Body of pancreas (tissue), 4 donors: ENCODE data around the gene LPAR6. TPM values are rescaled to one million over a fixed set of nuclear protein-coding genes. Genes with fewer than 3 reads are reported as not detected.
A peak's percentile ranks its signal among the peaks of the same experiment; 100 is the strongest.

Experiments used
- ATAC-seq: fragments of 150-250 bp; one replicate; pipeline ENCODE4 v1.9.1; 2016
- DNase-seq, 4 donors: peaks; one replicate each; pipeline ENCODE4 v3.0.0-alpha.2; 2019
- H3K27ac ChIP-seq, 4 donors: fragments of 200-600 bp; sonication (generic); 1 replicate in 3 of 4; 2 replicates in 1 of 4; pipeline versions ENCODE4 v1.5.1 to v1.6.1; 2016 to 2019; ENCODE audit warnings: mild to moderate bottlenecking in 1 of 4, mixed read lengths in 1 of 4, moderate library complexity in 1 of 4
- H3K27me3 ChIP-seq, 2 donors: fragments of 200-600 bp; sonication (generic); one replicate each; pipeline ENCODE4 v1.6.0; 2016; ENCODE audit warnings: mild to moderate bottlenecking in 1 of 2
- H3K36me3 ChIP-seq, 2 donors: fragments of 200-600 bp; sonication (generic); replicated peaks in 1 of 2; 2 replicates each; pipeline ENCODE4 v1.5.1; 2016; ENCODE audit warnings: low read depth in 2 of 2; ENCODE audit not compliant: insufficient read depth in 1 of 2
- H3K4me1 ChIP-seq: fragments of 200-600 bp; sonication (generic); one replicate; pipeline ENCODE4 v1.6.0; 2016
- H3K4me3 ChIP-seq, 2 donors: fragments of 200-600 bp; sonication (generic); 1 replicate in 1 of 2; 2 replicates in 1 of 2; pipeline ENCODE4 v1.5.1; 2016 to 2019
- H3K9me3 ChIP-seq, 3 donors: fragments of 200-600 bp; sonication (generic); 1 replicate in 2 of 3; 2 replicates in 1 of 3; pipeline ENCODE4 v1.5.1; 2016
- CTCF ChIP-seq, 7 experiments: fragments of 450-650 bp in 4 of 7; fragments of 200-600 bp in 3 of 7; sonication (generic) in 3 of 7; IDR thresholded peaks; one replicate each; pipeline ENCODE4 v1.5.1; 2016 to 2019; ENCODE audit warnings: antibody characterized with exemption in 7 of 7
- POLR2A ChIP-seq, 3 donors: fragments of 450-650 bp; IDR thresholded peaks; one replicate each; pipeline ENCODE4 v1.6.1; 2016; ENCODE audit warnings: antibody characterized with exemption in 3 of 3, mild to moderate bottlenecking in 2 of 3
- WGBS, 2 donors: methylation state at CpG; one replicate each; pipeline ENCODE4 v1.1.5; 2017; 5-methylcytosine and 5-hydroxymethylcytosine counted together
- intact Hi-C: fragments of 100-400 bp; cut with DNase I; formaldehyde crosslinking; loops from one replicate; pipeline ENCODE4 v1.15.1; 2023
- total RNA-seq, 2 donors: library from RNA; depleted of rRNA; stranded (reverse); fragments of >200 nt; gene quantifications; one replicate each; pipeline ENCODE4 v1.1.0, GENCODE V29; 2016

Gene LPAR6
- total RNA-seq, 2 donors from 2014 or later = 6.3 to 11.7 TPM

GRCh38 chr13:48415516-48415915 lies 2.6 kb upstream of the LPAR6 start:
- ATAC-seq (no peak), DNase-seq (no peak)
- Histone ChIP-seq H3K27me3 (no peaks in the 10 kb centered on the region), H3K9me3 (no peaks in the 10 kb centered on the region), H3K36me3 (peaks cover 0 to under 1% of the 10 kb centered on the region in 2 donors), H3K4me1 (peaks cover 3% of the 10 kb centered on the region), H3K4me3 (no peak overlapping the region), H3K27ac (no peak overlapping the region)
- TF ChIP-seq CTCF (IDR thresholded peaks at IDR 0.05) = no peak
- TF ChIP-seq POLR2A (IDR thresholded peaks at IDR 0.05) = no peak
- intact Hi-C loops = no loop called here
- WGBS, 2 donors = 95 to 100% methylated on average over 2 of the region's 2 CpGs

- H3K36me3 ChIP-seq = peaks cover 0 to 1% of the 10 kb centered on the region in 2 donors
- no peak overlapping the region for H3K4me3 ChIP-seq
- no peaks in the 10 kb centered on the region for H3K9me3 ChIP-seq
- DNase-seq (no peak), ATAC-seq (no peak)
- intact Hi-C loops = no loop called here
- H3K27ac ChIP-seq = no peak overlapping the region
- peaks cover 3% of the 10 kb centered on the region for H3K4me1 ChIP-seq
- TF ChIP-seq POLR2A (IDR thresholded peaks at IDR 0.05) (no peak), CTCF (IDR thresholded peaks at IDR 0.05) (no peak)
- no peaks in the 10 kb centered on the region for H3K27me3 ChIP-seq
Measured at GRCh38 chr13:48414501-48414900, 1.6 kb upstream of the LPAR6 start.

- no peak for DNase-seq
- Histone ChIP-seq H3K27me3 (no peaks in the 10 kb centered on the region), H3K36me3 (peaks cover 0 to 1% of the 10 kb centered on the region in 2 donors), H3K4me3 (peak overlapping the region in 1 of 2 donors; percentile 28), H3K27ac (peak overlapping the region in 3 of 4 donors; percentile 57 to 76 (median 68)), H3K9me3 (no peaks in the 10 kb centered on the region), H3K4me1 (peaks cover 3% of the 10 kb centered on the region)
- TF ChIP-seq POLR2A (IDR thresholded peaks at IDR 0.05) (no peak), CTCF (IDR thresholded peaks at IDR 0.05) (no peak)
- ATAC-seq = peak; percentile 46
- intact Hi-C loops = no loop called here
- WGBS, 2 donors = 14 to 22% methylated on average over 13 of the region's 13 CpGs
Measured at GRCh38 chr13:48411841-48412531, 927 bp downstream of the LPAR6 start.

- intact Hi-C loops = no loop called here
- peaks cover 3% of the 10 kb centered on the region for H3K4me1 ChIP-seq
- H3K9me3 ChIP-seq = no peaks in the 10 kb centered on the region
- 21 to 29% methylated on average over 1 of the region's 1 CpG for WGBS, 2 donors
- H3K36me3 ChIP-seq = peaks cover 0 to 1% of the 10 kb centered on the region in 2 donors
- DNase-seq = no peak
- no peak for TF ChIP-seq POLR2A (IDR thresholded peaks at IDR 0.05)
- no peak for TF ChIP-seq CTCF (IDR thresholded peaks at IDR 0.05)
- no peaks in the 10 kb centered on the region for H3K27me3 ChIP-seq
- peak overlapping the region in 1 of 4 donors; percentile 76 for H3K27ac ChIP-seq
- no peak for ATAC-seq
- peak overlapping the region in 1 of 2 donors; percentile 28 for H3K4me3 ChIP-seq
Measured at GRCh38 chr13:48411147-48411794, 1.6 kb downstream of the LPAR6 start.
